A204.1 (cell line): Measurements from ENCODE around the gene NCOA7.
"Not testable (repeated sequence)": the region's sequence is repeated elsewhere in the genome, so short reads cannot be mapped to it uniquely, and the experiment has no call there.

Experiments
- FAIRE-seq: peaks from 2 replicates; lab custom pipeline; 2012; peaks lifted over from hg19 to GRCh38; lab: Jason Lieb, UNC

NCOA7 gene

DNA sequence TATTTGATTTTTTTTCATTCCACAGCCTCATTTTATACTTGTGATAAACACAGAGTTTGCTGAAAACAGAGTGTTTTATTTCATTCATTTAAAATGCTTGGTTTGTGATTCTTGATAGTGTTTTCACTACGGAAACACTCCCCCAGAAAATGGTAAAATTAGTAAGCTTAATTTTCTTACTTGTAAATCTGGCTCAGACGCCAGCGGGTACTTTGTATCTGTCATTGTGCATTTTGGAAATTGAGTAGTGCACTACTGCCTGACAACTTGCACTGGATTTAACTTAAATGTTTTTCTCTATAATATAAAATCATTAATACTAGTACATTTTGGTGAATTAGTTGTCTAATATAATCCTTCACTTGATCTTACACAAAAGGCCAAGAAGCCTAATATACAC is 128.9 kb downstream of the NCOA7 start:
- no peak for FAIRE-seq

DNA sequence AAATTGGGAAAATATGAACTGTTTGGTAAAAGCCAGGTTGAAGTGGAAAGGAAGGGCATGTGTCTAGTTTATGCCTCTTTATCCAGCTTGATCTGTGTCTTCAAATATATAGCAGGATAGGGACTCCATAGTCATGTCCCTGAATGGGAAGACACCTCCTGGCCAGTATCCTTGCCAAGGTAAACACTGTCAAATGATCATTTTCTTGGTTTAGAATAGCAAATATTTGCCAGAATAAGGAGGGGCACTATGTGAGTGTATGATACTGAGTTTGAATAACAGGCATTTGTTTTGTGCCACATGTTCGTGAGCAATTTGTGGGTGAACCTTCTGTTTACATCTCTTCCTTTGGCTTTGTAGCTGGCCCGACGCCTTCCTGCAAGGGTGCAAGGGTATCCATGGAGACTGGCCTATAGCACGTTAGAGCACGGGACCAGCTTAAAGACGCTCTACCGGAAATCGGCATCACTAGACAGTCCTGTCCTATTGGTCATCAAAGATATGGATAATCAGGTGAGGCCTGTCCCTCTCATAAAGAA is 131.6 kb downstream of the NCOA7 start:
- FAIRE-seq = no peak

DNA sequence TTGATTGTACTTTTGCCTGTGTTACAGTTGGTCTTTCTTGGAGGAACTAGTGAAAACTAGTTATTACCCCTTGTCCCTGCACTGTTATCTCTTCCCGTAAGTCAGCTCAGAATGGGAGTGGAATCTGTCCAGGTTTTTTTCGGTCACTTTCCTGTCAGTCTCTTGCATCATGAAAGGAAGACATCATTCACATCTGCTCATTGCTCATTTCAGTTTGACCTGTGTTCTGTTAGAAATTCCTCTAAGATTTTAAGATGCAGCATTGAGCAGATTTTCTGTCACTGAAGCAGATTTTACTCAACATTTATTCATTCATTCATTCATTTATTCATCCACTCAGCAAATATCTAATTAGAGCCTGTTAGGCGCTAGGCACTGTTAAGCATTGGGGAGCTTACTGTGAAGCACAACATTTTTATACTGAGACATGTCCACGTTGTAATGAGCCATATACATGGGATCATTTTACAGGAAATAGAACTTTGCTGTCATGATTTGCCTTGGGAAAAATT is 132.7 kb downstream of the NCOA7 start:
- no peak for FAIRE-seq

DNA sequence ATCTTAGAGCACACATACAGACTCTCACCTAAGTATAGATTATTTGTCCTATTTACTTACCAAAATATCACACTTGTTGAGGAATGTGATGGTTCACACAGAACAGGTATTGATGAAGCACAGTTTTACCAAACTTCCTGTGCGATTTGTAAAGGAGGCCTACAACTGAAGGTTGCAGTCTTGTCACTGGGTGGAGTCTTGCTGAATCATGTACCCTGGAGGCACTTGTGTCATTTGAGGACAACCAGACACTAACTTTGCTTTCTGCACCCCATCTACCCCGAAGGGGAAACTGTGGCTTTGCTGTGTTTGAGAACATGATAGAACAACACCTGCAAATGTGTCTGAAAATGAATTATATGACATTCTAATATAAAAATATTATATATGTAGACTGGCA is 133.4 kb downstream of the NCOA7 start:
- no peak for FAIRE-seq

DNA sequence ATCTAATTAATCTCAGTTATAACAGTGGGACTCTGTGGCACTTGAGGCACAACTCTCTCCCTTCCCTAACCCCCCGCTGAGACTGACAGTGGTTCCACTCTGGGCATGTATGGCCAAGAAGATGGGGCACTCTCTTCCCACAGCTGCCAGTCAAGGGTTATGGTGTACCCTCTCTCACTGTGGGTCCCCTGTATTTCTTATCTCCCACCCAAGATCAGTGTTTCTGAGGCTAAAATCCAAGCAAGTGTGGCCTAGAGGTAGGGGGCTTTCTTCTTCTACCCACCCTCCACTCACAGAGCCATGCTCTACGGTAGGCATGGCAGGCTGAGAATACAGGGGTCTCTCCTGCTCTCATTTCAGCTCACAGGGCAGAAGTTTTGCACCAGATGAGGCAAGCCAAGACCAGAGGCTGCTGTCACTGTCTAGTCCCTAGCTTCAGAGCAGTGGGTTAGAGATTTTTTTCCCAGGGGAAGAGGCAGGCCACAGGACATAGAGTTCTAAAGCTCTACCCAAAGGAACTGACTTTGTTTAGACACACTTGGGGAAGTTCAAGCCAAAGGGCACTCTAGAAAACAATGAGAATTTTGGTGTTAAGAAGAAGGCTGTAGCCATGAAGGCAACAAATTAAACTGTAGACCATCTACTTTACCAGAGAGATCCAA is 134.1 kb downstream of the NCOA7 start:
- no peak for FAIRE-seq

DNA sequence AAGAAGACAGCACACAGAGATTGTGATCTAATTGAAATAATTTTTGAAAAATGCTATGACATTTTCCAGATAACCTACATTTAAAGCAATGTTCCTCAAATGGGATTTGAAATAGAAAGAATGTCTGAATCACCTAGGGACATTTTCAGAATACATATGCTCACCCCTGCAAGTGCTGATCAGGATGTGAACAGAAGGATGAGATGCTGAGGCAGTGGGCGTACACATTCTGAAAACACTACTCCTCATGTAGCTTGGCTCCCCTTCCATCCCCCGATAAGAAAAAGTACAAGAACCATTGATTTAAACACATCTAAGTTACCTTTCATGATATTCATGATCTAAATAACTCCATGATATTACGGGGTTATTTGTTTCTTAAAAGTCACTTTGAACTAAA is 136.0 kb downstream of the NCOA7 start:
- FAIRE-seq = no peak

DNA sequence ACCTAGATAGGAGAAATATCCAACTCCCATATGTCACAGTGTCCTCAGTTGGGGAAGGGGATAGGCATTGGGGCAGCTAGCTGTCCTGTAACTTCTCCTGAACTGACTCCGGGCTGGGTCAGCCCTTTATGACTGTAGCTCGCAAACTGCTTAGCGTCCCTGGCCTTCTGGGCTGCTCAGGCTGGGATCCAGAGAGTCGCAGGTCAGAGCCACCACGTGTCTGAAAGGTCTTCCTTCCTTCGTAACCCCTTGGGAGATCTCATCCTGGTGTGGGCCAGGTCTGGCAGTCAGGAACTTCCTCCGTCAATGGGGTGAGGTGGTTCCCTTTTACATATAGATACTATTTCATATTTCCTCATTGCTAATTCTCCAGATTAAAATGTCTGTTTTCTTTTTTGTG is 137.0 kb downstream of the NCOA7 start:
- no peak for FAIRE-seq

DNA sequence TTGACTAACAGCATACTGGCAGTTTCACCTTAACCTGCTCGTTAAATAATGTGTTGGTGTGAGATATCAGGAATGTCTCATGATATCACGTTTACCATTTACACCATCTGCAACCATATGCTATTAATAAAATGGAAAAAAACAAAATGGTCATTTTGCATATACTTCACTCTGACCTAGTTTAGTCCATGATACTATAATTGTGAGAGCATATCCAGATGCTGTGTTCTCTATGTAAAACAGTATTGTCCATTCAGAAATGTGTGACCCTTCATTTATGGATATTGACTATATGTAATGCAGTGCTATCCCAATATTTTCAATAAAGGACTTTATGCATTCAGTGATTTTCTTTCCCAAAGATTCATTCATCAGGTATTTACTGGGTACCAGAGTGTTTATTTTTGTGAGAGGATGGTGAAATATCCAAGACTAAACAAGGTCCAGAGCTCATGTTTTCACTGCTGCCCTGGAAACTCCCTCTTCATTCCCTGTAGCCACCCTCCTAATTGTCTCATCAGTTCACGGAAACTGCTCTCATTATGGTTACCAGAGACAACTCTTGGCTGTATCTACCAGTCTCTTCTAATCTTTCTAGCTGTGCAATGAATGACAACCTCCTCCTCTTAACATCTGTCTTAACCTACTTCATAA is 140.1 kb downstream of the NCOA7 start:
- FAIRE-seq = no peak

DNA sequence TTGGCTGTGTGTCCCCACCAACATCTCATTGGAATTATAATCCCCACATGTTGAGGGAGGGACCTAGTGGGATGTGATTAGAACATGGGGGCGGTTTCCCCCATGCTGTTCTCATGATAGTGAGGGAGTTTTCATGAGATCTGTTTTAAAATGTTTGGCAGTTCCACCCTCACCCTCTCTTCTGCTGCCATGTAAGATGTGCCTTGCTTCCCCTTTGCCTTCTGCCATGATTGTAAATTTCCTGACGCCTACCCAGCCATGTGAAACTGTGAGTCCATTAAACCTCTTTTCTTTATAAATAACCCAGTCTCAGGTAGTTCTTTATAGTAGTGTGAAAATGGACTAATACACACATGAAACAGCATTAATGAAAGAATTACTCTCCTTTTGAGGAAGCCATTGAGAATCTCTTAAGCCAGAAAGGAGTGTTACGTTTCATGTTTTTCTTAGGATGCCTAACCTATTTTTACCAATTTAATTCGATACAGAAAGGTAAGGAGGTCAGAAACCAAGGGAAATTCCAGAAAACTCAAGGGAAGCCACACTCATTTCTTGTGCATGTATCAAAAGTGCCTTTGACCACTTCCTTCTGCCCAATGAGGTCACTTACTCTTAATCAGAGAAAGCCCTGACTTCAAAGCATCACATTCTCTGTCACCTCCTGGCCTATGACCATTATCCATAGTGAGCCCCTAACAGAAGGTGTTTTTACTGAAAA is 141.1 kb downstream of the NCOA7 start:
- no peak for FAIRE-seq

DNA sequence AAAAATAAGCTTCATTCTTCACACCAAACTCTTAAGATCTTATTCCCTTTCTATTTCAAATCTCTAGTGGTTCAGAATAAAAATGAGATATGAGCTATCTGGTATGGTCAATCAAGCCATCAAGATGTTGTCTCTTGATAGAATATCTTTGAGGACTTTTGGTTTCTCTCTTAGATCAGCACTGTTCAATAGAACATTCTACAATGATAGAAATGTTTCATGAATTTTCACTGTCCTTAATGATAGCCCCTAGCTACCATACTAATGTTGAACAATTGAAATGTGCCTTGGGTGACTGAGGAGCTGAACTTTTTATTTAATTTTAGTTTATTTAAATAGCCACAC is 141.7 kb downstream of the NCOA7 start:
- no peak for FAIRE-seq

DNA sequence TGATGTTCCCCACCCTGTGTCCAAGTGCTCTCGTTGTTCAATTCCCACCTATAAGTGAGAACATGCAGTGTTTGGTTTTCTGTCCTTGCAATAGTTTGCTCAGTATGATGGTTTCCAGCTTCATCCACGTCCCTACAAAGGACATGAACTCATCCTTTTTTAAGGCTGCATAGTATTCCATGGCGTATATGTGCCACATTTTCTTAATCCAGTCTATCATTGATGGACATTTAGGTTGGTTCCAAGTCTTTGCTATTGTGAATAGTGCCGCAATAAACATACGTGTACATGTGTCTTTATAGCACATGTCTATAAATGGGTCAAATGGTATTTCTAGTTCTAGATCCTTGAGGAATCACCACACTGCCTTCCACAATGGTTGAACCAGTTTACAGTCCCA is 144.8 kb downstream of the NCOA7 start:
- FAIRE-seq = not testable (repeated sequence)

DNA sequence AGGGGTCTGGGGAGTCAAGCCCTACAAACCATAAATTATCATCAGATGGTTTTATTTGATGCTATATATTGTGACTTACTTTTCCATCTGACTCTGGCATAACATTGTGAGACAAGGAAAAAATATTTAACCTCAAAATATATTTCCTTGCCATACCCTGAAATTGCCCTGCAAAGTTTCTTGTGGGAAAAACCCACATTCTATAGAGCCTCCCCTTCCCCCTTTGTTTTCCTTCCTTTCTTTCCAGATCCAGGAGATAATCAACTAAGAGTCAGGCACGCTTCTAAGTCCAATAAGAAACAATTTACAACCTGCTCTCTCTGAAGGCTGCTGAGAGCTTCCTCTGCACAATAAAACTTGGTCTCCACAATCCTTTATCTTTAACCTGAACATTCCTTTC is 148.3 kb downstream of the NCOA7 start:
- no peak for FAIRE-seq

DNA sequence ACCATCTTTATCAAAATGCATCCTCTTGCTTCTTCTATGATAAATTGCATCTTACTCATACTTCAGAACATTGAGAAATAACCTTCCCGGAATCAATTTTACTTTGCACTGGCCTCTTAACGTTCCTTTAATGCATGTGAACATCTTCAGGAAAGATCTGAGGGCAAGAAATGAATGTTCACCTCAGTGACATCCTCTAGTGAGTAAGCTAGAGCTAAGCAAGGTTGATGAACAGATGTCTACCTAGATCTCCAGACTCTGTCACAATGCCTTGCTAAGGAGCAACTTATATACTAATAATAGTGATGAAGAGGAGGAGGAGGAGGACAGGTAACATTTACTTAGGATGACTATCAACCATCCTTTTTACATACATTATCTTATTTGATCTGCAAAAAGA is 149.0 kb downstream of the NCOA7 start:
- no peak for FAIRE-seq

DNA sequence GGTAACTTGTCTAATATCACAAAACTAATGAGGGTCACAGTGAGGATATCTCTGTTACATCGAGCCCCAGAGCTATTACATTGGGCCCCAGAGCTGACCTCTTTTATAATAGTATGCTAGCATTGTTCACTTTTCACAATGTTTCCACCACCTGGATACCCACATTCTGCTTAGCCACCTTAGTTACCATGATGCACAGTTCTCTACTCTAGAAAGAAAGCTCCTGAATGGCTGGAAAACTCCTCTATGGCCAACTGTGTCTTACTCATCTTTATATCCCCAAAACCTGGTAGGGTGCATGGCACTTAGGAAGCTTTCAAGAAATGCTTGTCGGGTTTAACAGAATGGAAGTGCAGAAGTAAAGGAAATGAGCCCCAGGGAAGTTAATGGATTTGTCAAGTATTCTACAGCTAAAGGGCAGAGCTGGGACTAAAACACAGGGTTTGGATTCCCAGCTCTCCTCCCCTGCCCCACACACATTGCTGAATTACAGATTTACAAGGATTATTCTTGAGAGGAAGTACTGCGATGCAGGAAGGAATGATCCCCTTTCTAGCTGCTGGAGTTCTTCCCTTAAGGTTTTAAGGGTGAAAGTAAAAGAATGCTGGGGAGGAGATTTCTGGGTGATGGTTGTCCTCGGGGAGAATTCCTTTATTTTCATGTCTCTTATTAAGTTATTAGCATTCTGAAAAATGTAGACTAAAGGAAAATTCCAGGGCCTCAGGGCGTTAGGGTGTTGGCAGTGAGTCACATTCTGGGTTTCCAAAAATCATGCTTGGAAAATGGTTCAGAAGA is 149.7 kb downstream of the NCOA7 start:
- FAIRE-seq = no peak

DNA sequence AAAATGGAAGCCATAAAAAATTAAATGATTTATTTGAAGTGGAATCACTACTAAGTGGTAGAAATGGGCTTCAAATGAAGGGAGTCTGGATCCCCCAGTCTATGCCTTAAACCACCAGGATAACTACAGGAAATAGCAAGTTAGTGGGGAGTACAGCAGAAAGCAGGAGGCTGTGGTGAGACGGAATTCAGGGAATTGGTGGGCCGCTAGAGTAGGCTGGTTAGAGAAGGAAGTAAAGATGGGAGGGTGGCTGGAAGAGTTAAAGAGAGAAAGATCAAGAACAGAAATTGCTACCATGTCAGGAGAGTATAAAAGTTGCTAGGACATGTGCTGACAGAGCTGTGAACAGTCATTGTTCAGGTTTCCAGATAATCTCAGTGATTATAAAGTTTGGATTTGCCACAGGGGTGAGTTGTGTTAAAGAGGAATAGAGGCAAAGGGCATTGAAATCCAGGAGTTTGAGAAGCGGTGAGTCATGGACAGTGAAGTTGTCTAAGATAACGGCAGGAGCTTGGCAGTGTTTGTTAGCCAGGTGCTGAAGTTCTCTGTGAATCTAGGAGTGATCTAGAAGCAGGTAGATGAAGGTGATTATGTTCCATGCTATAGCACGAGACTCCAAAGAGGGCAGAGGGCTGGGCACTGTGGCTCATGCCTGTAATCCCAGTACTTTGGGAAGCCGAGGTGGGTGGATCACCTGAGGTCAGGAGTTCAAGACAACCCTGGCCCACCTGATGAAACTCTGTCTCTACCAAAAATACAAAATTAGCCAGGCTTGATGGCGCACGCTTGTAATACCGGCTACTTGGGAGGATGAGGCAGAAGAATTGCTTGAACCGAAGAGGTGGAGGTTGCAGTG is 152.1 kb downstream of the NCOA7 start:
- no peak for FAIRE-seq

DNA sequence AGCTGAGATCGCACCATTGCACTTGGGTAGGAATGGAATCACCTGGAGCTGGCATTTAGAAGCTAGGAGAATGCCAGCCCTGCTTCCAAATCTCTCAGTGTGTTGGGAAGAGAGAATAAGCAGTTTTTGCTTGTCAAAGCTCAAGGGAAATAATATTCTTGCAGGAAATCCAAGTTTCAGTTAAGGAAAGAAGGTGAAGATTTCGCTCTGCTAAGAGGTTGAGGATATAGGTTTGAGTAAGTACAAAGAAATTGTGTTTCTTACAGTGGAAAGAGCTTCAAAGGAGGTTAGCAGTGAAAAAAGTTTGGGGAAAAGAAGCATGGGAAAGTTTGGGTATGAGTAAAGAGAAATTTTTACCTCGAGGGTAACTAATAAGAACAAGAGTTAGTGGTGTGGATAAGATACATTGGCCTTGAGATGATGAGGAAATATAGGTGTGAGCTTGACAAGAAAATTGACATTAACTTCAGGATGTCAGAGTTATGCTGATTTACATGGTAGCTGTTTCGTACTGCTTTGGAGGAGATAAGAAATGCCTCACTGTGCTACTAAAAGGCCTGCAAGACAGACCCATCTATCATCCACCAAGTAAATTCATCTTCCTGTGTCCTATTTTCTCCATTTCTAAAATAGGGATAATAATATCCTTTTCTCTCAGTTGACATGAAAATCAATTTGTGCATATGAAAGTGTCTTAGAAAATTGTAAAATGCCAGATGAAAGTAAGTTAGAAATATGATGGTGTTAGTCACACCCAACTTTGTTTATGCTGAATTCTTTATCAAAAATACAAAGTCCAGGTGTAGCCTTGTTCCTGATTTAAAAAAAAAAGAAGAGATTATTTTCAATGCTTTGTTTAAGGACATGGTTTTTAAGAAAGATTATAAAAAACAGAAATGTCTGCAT is 153.0 kb downstream of the NCOA7 start:
- no peak for FAIRE-seq

DNA sequence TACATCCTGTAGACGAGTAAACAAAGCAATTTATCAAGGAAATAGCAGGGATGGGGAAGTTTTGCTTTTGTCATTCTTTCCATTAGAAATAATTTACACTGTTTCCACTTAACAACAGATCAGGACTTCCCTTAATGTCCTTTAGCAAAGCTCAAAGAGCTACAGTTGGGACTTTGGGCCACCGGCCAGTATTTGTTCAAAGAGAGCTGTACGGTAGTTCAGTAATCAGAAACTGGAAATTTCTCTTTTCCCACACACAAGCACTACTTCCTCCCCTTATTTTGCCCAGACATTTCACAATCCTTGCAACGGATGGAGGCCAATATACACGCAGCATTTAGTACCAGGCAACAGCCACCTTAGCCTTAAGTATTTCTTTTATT is 153.7 kb downstream of the NCOA7 start:
- FAIRE-seq = no peak

DNA sequence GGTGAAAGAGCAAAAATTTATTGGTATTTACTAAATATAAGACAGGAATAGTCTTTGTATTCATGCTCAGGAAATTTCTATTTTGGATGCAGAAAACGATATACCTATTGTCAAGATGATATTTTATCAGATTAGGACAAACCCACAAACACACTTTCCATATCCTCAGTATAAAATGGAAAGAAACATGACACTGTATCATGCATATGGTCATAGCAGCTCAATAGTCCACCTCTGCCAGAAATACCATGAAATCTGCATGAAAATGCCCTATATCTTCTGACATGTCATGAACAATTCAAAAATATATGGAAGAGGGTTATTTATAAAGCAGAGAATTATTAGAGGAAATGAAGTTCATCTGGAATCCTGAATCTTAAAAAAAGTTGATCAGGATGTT is 154.1 kb downstream of the NCOA7 start:
- FAIRE-seq = no peak

DNA sequence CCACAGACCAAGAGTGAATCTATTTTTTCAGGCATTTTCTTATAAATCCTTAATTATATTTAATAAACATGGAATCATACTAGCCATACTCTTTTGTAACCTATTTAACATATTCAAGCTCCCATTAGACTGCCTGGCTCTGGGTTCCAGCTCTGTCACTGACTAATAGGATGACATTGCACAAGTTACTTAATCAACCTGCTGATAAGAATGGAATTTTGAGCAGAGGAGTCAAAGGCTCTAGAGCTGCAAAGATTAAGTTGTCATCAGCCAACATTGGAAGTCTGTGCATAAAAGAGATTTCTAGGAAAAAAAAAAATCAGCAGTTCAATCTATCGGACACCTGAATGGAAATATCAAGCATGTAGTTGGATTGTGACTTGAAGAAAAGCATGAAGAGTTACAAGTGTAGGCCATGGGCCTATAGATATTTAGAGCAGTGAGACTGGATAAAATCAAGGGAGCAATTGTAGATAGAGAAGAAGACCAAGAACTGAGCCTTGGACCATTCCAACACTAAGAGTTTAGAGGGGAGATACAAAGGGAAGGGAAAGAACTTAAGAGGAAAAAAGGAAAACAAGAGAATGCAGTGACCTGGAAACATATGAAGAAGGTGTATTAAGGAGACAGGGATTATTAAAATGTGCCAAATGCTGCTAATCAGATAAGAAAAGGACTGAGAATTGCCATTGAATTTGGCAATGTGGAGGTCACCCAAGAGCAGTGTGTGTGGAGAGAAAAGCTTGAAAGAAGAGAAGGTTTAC is 154.8 kb downstream of the NCOA7 start:
- FAIRE-seq = no peak

DNA sequence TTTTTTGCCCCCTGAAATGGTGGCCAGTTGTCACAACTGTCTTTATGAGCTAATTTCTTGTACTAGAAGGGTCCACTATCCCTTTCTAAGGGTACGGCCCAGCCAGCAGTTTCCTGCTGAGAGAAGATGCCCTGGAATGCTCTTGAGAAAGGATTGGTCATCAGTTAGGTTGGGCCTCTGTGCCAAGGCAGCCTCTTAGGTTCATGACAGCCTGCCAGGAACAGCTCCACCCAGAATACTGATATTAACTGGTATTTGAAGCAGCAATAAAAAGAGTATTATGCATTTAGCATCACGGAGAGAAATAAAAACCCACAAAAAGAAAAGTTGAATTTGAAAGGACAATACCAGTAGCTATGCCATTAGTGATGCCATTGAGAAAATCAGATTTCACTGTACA is 156.9 kb downstream of the NCOA7 start:
- no peak for FAIRE-seq
